Mucosa of descending colon (tissue), 3 donors: ENCODE measurements around the gene FOXB1. TPM values are rescaled to one million over a fixed set of nuclear protein-coding genes. Genes with fewer than 3 reads are reported as not detected.

ENCODE experiments used
- ATAC-seq: fragments of 200-7000 bp; cut with Tn5 transposase; one replicate; pipeline ENCODE4 v1.9.1; 2020; ENCODE audit warnings: mild to moderate bottlenecking, moderate library complexity
- DNase-seq, 3 donors: peaks; one replicate each; pipeline ENCODE4 v3.0.0-alpha.2; 2020
- H3K36me3 ChIP-seq: fragments of 200-600 bp; one replicate; pipeline ENCODE4 v1.8.0; 2021; ENCODE audit warnings: low read depth, mild to moderate bottlenecking
- H3K4me1 ChIP-seq: fragments of 200-600 bp; one replicate; pipeline ENCODE4 v1.8.0; 2021; ENCODE audit warnings: low read depth, mild to moderate bottlenecking
- H3K4me3 ChIP-seq: fragments of 200-600 bp; one replicate; pipeline ENCODE4 v1.8.0; 2021; ENCODE audit warnings: mild to moderate bottlenecking
- H3K9me3 ChIP-seq: fragments of 200-600 bp; one replicate; pipeline ENCODE4 v1.8.0; 2021; ENCODE audit warnings: mild to moderate bottlenecking
- intact Hi-C, 2 donors: fragments of 100-400 bp; cut with DNase I in 1 of 2; cut with micrococcal nuclease in 1 of 2; formaldehyde crosslinking; loops; one replicate each; pipeline versions ENCODE4 v1.11.0 to v1.11.1; 2022; cut with DNase I, micrococcal nuclease
- total RNA-seq, 3 donors: library from RNA; stranded (reverse); fragmentation: NEBNext Ultra II Directional in 2 of 3; extraction: Animal tissue kit (Norgen Biotek cat#: 25700) in 2 of 3; gene quantifications; one replicate each; pipeline versions ENCODE4 v1.2.1 to v1.2.4, GENCODE V29; 2021 to 2023
- TF ChIP-seq, protein P1 (sequence below): fragments of 200-600 bp; IDR thresholded peaks from one replicate; pipeline ENCODE4 v1.8.0; 2022; ENCODE audit warnings: antibody characterized with exemption, mild to moderate bottlenecking
- donor health status: DM: no; HTN: no; CAD: no; lungs with moderate emphysema.
- donor health status: DM: no; HTN: no; CAD: no.
- donor health status: DM: no; HTN: yes; CAD: no.

FOXB1 gene
- total RNA-seq, 3 donors from 2014 or later = not detected

DNA sequence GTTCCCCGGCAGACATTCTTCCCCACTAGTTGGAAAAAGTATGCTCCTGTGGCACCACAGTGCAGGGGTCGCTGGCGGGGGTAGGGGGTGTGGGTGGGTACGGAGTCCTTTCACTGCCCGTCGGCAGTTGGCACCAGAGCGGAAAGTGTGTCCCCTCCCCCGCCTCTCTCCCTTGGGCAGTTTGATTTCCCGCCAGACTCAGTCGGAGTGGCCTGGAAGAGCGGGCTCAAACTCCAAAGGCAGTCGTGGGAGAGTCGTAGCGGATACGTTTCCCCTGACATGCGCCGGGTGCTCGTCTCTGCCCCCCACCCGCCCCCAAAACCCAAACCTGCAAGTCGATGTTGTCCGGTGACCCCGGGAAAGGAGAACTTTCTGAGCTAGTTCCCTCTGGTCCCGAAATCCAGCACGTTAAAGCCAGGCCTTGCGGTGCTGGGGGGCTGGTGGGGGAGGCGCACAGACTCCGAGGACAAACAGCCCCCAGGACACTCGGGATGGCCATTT is 4.4 kb upstream of the FOXB1 start:
- ATAC-seq (no peak), DNase-seq (no peak)
- H3K4me1 ChIP-seq = peaks cover 14% of the 10 kb centered on the region
- H3K36me3 ChIP-seq = no peaks in the 10 kb centered on the region
- TF ChIP-seq, protein P1, sequence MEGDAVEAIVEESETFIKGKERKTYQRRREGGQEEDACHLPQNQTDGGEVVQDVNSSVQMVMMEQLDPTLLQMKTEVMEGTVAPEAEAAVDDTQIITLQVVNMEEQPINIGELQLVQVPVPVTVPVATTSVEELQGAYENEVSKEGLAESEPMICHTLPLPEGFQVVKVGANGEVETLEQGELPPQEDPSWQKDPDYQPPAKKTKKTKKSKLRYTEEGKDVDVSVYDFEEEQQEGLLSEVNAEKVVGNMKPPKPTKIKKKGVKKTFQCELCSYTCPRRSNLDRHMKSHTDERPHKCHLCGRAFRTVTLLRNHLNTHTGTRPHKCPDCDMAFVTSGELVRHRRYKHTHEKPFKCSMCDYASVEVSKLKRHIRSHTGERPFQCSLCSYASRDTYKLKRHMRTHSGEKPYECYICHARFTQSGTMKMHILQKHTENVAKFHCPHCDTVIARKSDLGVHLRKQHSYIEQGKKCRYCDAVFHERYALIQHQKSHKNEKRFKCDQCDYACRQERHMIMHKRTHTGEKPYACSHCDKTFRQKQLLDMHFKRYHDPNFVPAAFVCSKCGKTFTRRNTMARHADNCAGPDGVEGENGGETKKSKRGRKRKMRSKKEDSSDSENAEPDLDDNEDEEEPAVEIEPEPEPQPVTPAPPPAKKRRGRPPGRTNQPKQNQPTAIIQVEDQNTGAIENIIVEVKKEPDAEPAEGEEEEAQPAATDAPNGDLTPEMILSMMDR = no peak
- H3K4me3 ChIP-seq = no peak overlapping the region
- H3K9me3 ChIP-seq = no peaks in the 10 kb centered on the region
- intact Hi-C loops = no loop called here

GRCh38 chr15:60000113-60000823 is 3.8 kb upstream of the FOXB1 start:
- Histone ChIP-seq H3K4me3 (no peak overlapping the region), H3K9me3 (no peaks in the 10 kb centered on the region), H3K36me3 (no peaks in the 10 kb centered on the region), H3K4me1 (peaks cover 19% of the 10 kb centered on the region)
- intact Hi-C loops = no loop called here
- DNase-seq = no peak
- no peak for ATAC-seq
- TF ChIP-seq, protein P1 = no peak

- intact Hi-C loops = no loop called here
- TF ChIP-seq, protein P1 = no peak
- Histone ChIP-seq H3K4me3 (no peak overlapping the region), H3K4me1 (peaks cover 27% of the 10 kb centered on the region), H3K9me3 (no peaks in the 10 kb centered on the region), H3K36me3 (no peaks in the 10 kb centered on the region)
- DNase-seq (no peak), ATAC-seq (no peak)
Observed at GRCh38 chr15:60000824-60001609, 3.1 kb upstream of the FOXB1 start.

DNA sequence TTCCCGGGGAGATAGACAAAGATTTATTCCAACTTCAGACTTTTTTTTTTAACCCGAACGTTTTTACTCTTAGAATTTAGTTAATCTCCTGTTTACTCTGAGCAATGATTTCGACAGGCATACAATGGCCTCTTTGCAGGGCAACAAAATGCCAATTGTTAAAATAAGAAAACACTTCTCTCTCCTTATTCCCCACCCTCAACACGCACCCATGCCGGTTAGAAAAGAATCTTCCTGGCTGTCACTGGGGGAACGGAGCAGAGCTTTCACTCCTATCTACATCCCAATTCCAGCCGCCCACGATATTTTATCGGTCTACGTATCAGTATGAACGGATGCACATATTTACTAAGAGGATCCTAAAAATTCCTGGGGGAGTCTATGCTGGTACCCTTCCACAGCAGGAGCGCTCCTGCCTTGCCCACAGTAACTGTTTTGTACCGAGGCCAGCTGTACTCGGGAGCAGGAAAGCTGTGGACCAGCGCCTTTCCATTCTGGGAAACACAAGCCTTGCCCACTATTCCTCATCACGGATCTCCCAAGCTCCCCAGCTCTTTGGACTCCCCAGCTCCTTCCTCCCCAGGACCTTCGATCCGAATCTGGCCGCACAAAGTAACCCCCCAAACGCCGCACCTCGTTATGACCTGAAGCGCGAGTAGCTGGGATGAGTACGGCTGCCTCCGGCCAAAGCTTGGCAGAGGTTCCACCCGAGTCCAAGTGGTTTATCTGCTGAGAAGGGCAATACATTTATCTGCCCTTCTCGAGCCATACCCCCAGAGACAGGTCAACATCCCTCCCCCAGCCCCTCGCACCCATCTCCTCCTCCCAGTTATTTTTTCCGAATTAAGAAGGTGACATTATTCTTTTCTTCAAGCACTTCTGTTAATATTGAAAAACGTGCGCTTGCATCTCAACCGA is 2.2 kb upstream of the FOXB1 start:
- H3K4me3 ChIP-seq = no peak overlapping the region
- DNase-seq (no peak), ATAC-seq (no peak)
- intact Hi-C loops = no loop called here
- no peaks in the 10 kb centered on the region for H3K9me3 ChIP-seq
- H3K4me1 ChIP-seq = peaks cover 26% of the 10 kb centered on the region
- TF ChIP-seq, protein P1 = no peak
- no peaks in the 10 kb centered on the region for H3K36me3 ChIP-seq

GRCh38 chr15:60002528-60003218 is 1.4 kb upstream of the FOXB1 start:
- H3K4me3 ChIP-seq = no peak overlapping the region
- no peak for ATAC-seq
- intact Hi-C loops = no loop called here
- TF ChIP-seq, protein P1 = no peak
- DNase-seq = no peak
- H3K36me3 ChIP-seq = no peaks in the 10 kb centered on the region
- no peaks in the 10 kb centered on the region for H3K9me3 ChIP-seq
- peaks cover 22% of the 10 kb centered on the region for H3K4me1 ChIP-seq
